ENCODE results near the gene RABGAP1L. TPM values are rescaled to one million over a fixed set of nuclear protein-coding genes. Genes with fewer than 3 reads are reported as not detected.

RABGAP1L gene
- total RNA-seq, 3 donors from 2014 or later: 46.1 to 74.7 (median 59.2) TPM

GRCh38 chr1:174258148-174258550 is 98.8 kb downstream of the RABGAP1L start:
- H3K4me3 ChIP-seq: no peak overlapping the region
- no peaks in the 10 kb centered on the region for H3K4me1 ChIP-seq (ENCODE audit: low read depth)
- peak; percentile 52 for ATAC-seq
- DNase-seq: peak in 1 of 3 donors; percentile 69
- TF ChIP-seq, protein P1, sequence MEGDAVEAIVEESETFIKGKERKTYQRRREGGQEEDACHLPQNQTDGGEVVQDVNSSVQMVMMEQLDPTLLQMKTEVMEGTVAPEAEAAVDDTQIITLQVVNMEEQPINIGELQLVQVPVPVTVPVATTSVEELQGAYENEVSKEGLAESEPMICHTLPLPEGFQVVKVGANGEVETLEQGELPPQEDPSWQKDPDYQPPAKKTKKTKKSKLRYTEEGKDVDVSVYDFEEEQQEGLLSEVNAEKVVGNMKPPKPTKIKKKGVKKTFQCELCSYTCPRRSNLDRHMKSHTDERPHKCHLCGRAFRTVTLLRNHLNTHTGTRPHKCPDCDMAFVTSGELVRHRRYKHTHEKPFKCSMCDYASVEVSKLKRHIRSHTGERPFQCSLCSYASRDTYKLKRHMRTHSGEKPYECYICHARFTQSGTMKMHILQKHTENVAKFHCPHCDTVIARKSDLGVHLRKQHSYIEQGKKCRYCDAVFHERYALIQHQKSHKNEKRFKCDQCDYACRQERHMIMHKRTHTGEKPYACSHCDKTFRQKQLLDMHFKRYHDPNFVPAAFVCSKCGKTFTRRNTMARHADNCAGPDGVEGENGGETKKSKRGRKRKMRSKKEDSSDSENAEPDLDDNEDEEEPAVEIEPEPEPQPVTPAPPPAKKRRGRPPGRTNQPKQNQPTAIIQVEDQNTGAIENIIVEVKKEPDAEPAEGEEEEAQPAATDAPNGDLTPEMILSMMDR (IDR thresholded peaks at IDR 0.05): no peak
- intact Hi-C loops (cut with DNase I, micrococcal nuclease): no loop called here
- no peaks in the 10 kb centered on the region for H3K9me3 ChIP-seq
- H3K36me3 ChIP-seq (ENCODE audit: low read depth): no peaks in the 10 kb centered on the region

DNA sequence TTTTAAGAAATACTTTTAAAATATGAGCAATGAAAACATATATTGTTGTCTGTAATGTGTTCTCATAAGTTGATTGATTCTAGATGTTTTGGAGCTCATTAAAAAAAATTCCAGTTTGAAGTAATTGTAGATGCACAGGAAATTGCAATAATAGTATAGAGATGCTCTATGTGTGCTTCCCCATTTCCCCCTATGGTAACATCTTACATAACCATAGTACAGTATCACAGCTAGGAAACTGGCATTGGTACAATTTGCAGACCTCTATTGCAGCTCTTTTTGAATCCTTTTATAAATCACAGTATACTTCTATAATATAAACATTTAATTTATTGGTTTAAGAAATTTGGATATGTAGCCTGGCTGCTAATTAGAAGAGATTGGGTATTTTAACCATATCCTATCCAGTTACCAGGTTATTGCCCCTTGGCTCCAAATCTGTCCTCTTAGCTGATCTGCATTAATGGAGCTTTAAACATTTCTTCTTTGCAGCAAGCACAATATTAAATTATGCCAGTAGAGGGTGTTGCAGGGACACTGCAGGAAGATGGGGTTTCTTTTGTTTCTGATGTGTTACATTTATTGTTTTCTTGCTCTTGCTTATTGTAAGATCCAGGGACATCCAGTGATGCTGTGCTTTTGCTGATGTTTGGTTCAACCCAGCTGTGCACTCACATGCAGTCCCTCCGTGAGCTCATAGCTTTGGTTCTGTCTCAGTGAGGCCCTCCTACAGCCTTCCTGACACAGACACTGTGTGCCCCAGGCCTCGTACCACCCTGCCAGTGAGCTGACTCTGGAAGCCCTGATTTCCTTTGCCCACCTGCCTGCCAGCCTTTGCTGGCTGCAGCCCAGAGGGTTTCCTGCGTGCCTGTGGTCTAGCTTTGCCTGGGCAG is 103.3 kb downstream of the RABGAP1L start:
- peak; percentile 69 for ATAC-seq
- peak in 1 of 3 donors; percentile 28 for DNase-seq
- intact Hi-C loops (cut with DNase I, micrococcal nuclease): loop anchor here (5.0 to 10.0 kb wide), 2 partner anchors 472 to 480 kb away; no protein-coding TSS in a partner anchor
- H3K36me3 ChIP-seq (ENCODE audit: low read depth): no peaks in the 10 kb centered on the region
- no peak overlapping the region for H3K4me3 ChIP-seq
- TF ChIP-seq, protein P1 (IDR thresholded peaks at IDR 0.05): peak; percentile 24
- H3K4me1 ChIP-seq (ENCODE audit: low read depth): no peaks in the 10 kb centered on the region
- no peaks in the 10 kb centered on the region for H3K9me3 ChIP-seq

DNA sequence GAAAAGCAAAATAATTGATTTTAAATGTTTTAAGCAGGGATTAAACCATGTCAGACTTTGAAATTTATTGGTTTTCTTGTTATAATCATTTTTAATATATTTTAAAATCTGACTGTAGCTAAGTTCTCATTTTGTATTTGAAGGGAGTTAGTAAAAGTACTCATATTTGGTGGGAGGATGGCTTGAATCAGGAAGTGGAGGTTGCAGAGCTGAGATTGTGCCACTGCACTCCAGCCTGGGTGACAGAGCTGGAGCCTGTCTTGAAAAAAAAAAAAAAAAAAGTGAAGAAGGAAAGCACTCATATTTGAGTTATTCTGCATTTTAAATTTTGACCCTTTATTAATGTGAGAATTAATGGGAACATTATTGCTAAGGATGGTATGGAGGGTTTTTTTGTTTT is 106.0 kb downstream of the RABGAP1L start:
- Histone ChIP-seq H3K36me3 (ENCODE audit: low read depth) (no peaks in the 10 kb centered on the region), H3K4me1 (ENCODE audit: low read depth) (no peaks in the 10 kb centered on the region), H3K9me3 (no peaks in the 10 kb centered on the region), H3K4me3 (no peak overlapping the region)
- no peak for ATAC-seq
- no peak for DNase-seq
- TF ChIP-seq, protein P1 (IDR thresholded peaks at IDR 0.05): no peak
- intact Hi-C loops (cut with DNase I, micrococcal nuclease): loop anchor here in 1 of 2 donors (10.0 kb wide), 1 partner anchor 470 kb away; no protein-coding TSS in a partner anchor

DNA sequence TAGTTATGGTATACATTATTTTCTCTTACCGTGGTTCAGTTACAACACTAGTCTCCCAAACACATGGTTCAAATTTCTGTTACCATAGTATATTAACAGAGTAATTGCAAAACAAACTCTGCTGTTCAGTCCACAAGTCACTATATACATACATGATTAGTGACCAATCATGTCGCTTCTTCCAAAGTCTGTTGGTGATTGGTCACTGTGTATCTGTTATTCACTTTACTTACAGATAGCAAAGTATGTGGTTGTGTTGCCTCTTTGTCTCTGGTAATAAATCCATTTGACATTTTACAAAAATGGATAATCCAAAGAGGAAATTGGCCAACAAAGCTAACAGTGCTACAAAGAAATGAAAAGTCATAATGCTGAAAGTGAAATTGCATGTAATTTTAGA is 107.2 kb downstream of the RABGAP1L start:
- Histone ChIP-seq H3K4me3 (no peak overlapping the region), H3K36me3 (ENCODE audit: low read depth) (no peaks in the 10 kb centered on the region), H3K9me3 (no peaks in the 10 kb centered on the region), H3K4me1 (ENCODE audit: low read depth) (no peaks in the 10 kb centered on the region)
- TF ChIP-seq, protein P1 (IDR thresholded peaks at IDR 0.05): no peak
- DNase-seq (no peak), ATAC-seq (no peak)
- intact Hi-C loops (cut with DNase I, micrococcal nuclease): loop anchor here in 1 of 2 donors (10.0 kb wide), 1 partner anchor 468 kb away; no protein-coding TSS in a partner anchor

DNA sequence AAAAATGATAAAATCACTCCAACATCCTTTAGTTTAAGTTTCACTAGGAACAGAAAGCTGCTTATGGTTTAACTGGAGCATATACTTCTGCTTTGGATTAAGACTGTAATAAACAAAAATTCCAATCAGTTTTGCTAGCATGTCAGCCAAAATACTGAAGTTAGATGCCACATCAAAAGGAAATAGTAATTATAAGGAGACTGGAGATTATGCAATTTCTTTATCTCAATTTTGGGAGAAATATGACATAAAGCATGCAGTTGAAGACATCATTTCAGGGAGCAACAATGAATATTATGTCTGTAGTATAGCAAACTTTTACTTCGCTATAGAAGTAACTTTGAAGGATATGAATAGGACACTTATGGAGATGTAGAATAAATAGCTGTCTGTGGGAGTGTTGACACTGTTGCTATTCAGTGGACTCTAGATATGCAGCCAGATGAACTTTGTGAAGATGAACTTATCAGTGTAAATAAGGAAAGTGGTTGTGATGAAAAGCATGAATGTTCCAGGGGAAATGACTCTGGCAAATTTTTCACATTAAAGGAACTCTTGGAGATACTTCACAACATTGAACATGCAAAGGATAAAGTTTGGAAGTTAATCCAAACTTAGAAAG is 107.8 kb downstream of the RABGAP1L start:
- intact Hi-C loops (cut with DNase I, micrococcal nuclease): loop anchor here in 1 of 2 donors (10.0 kb wide), 1 partner anchor 468 kb away; no protein-coding TSS in a partner anchor
- peak; percentile 25 for ATAC-seq

More for the DNA sequence above, 107.8 kb downstream of the RABGAP1L start:
- no peak for DNase-seq
- no peaks in the 10 kb centered on the region for H3K36me3 ChIP-seq (ENCODE audit: low read depth)
- no peak overlapping the region for H3K4me3 ChIP-seq
- no peaks in the 10 kb centered on the region for H3K9me3 ChIP-seq
- H3K4me1 ChIP-seq (ENCODE audit: low read depth): no peaks in the 10 kb centered on the region
- TF ChIP-seq, protein P1 (IDR thresholded peaks at IDR 0.05): no peak

Measured in mucosa of descending colon (tissue), 3 donors.